WI38 (cell line): ENCODE measurements around the gene MRPL27.

Experiments used
- H3K4me3 ChIP-seq: 2 replicates; pipeline ENCODE4 v1.5.1; 2011; ENCODE audit warnings: low read depth, mild to moderate bottlenecking, control low read depth, low read length
- CTCF ChIP-seq: IDR thresholded peaks from 2 replicates; pipeline ENCODE4 v1.5.1; 2012; ENCODE audit warnings: low read depth, mild to moderate bottlenecking, control low read depth, low read length

MRPL27 gene

GRCh38 chr17:50394711-50395110 is 21.7 kb upstream of the MRPL27 start:
- TF ChIP-seq CTCF: no peak

GRCh38 chr17:50393700-50394099 is 20.7 kb upstream of the MRPL27 start:
- no peak overlapping the region for H3K4me3 ChIP-seq
- TF ChIP-seq CTCF: no peak

More at GRCh38 chr17:50394711-50395110, 21.7 kb upstream of the MRPL27 start:
- peak overlapping the region; percentile 84 for H3K4me3 ChIP-seq

- no peak for TF ChIP-seq CTCF
- H3K4me3 ChIP-seq: no peak overlapping the region
Measured at GRCh38 chr17:50392621-50393020, 19.6 kb upstream of the MRPL27 start.

GRCh38 chr17:50389534-50389933 is 16.6 kb upstream of the MRPL27 start:
- no peak for TF ChIP-seq CTCF

GRCh38 chr17:50388728-50389127 is 15.7 kb upstream of the MRPL27 start:
- no peak for TF ChIP-seq CTCF
- no peak overlapping the region for H3K4me3 ChIP-seq

More at GRCh38 chr17:50389534-50389933, 16.6 kb upstream of the MRPL27 start:
- no peak overlapping the region for H3K4me3 ChIP-seq

- TF ChIP-seq CTCF: no peak
- no peak overlapping the region for H3K4me3 ChIP-seq
Measured at GRCh38 chr17:50386510-50386909, 13.5 kb upstream of the MRPL27 start.

GRCh38 chr17:50382931-50383330 is 9.9 kb upstream of the MRPL27 start:
- TF ChIP-seq CTCF: no peak
- H3K4me3 ChIP-seq: no peak overlapping the region
